HG03575 (cell line): ENCODE results near the gene CCDC154.

Experiments used
- ATAC-seq: cut with Tn5 transposase; IDR thresholded peaks from one replicate; pipeline ENCODE4 v1.9.1; 2021; ENCODE audit not compliant: unreplicated experiment, insufficient number of reproducible peaks, low FRiP score; ENCODE audit errors: extremely low read depth

CCDC154 gene

GRCh38 chr16:1458336-1458976 is 14.1 kb upstream of the CCDC154 start:
- ATAC-seq: no peak

DNA sequence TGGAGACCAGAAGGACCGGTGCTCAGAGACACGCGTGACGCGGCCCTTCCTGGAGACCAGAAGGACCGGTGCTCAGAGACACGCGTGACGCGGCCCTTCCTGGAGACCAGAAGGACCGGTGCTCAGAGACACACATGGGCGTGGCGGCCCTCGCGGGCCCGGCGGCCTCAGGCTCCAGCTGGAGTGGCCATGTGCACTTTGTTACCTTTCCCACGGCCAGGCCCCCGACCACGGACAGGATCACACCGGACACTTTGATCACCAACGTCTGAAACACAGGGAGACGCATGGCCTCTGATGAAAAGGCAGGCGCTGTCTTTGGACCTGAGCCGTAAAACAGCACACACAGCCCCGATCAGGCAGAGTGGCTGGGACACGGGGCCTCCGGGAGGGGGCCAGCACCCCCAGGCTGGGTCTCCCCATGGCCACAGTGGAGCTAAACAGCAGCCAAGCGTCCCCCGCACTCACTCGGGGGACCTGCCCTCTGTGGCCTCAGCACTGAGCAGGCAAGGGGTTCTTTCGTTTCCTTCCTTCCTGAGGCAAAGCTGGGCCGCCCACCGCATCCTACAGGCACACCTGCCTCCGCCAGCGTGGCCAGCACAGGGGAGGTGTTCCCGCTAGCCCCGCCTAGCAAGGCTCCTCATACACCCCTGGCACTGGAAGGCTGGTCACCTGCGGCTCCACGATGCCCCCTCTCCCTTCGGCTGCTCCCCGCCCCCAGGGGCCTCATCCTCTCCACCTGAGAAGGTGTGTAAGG is 13.3 kb upstream of the CCDC154 start:
- no peak for ATAC-seq

- no peak for ATAC-seq
Observed at GRCh38 chr16:1456951-1457350, 12.6 kb upstream of the CCDC154 start.

GRCh38 chr16:1455190-1456171 is 11.1 kb upstream of the CCDC154 start:
- no peak for ATAC-seq

DNA sequence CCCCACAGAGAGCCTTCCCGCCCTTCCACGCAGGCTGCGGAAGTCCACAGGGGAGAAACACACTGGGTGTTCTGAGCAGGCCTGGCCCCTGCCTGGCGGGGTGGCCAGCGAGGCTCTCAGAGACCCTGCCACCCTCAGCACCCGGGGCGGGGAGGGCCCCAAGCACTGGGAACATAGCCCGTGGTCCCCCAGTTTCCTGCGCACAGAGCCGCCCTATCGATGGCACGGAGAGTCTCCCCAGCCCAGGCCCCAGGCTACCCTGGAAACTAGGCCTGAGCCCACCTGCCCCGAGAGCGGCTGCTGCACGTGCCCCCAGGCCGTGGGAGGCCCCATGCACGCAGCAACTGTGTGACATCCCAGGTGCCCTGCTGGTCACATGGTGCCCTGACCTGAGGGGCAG is 10.2 kb upstream of the CCDC154 start:
- no peak for ATAC-seq

DNA sequence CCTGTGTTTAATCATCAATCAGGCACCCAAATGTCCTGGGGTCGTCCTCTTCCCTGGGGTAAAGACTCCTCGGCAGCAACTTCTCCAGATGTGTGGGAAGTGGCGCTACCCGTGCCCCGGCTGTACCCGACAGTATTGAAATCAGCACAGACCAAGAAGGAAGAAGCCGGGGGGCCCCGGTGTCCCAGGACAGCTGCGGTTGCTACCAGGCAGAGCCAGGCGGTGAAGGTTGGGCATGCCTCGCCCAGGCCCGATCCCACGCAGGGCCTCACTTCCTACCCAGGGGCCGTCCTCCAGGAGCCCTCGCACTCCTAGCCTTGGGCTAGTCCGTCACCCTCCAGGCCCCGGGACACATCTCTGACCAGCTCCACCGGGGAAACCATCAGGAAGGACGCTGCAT is 9.0 kb upstream of the CCDC154 start:
- ATAC-seq: no peak

GRCh38 chr16:1452530-1452929 is 8.2 kb upstream of the CCDC154 start:
- ATAC-seq: no peak

GRCh38 chr16:1451702-1452392 is 7.5 kb upstream of the CCDC154 start:
- no peak for ATAC-seq

DNA sequence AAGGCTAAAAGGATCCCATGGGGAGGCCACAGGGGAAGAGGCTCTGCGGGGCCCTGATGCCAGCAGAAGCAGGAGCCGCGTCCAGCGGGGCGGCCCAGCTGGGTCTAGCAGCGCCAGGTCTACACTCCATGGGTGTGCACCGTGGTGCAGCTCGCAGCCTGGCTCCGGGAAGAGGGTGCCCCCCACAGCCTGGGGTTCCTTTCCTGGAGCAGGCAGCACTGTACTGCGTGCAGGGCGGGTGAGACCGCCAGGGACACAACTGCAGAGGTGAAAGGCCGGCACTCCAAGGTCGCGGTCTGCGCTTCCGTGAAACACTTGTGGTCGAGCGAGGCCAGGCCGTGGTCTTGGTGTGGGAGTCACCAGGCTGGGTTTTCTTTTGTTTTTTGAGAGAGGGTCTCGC is 6.5 kb upstream of the CCDC154 start:
- ATAC-seq: no peak

- ATAC-seq: no peak
Observed at GRCh38 chr16:1450218-1450617, 5.9 kb upstream of the CCDC154 start.

GRCh38 chr16:1449201-1449788 is 4.9 kb upstream of the CCDC154 start:
- no peak for ATAC-seq

DNA sequence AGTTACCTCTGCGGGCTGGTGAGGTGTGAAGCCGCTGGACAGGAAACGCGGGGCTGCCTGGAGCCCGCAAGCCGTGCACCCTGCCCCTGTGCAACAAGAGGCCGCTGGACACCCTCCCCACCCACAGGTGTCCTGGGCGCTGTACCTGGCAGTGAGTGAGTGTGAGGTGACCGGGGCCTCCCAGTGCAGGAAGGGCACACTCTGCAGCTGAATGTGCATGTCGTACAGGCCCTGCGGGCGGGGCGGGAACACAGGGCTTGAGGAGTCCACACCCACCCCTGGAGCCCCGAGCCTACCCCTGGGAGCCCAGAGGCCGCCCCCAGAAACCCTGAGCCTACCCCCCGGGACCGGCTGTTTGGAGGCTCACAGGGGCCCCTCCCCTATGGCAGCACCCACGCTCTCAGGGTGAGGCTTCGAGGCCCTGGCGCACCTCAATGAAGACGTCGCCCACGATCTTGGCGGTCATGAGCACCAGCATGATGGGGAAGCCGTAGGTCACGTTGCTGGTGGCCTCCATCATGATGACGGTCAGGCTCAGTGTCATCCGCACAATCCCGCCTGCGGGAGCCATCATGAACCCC is 4.3 kb upstream of the CCDC154 start:
- no peak for ATAC-seq

DNA sequence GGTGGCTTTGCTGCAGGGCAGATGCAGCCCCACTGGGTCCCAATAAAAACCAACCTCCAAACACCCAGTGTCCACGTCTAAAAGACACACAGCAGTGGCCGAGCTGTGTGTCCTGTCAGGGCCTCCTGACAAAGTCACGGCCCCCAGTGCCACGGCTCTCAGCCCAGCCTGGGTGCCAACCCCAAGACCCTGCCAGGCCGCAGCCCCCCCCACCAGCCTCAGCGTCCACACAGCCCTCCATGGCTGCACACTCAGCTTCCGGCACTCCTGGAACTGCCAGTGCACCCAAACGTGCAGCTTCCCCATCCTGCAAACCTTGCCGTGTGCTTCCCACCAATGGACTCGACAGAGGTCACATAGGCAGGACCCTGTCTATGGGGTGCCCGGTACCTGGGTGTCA is 3.6 kb upstream of the CCDC154 start:
- ATAC-seq: no peak

DNA sequence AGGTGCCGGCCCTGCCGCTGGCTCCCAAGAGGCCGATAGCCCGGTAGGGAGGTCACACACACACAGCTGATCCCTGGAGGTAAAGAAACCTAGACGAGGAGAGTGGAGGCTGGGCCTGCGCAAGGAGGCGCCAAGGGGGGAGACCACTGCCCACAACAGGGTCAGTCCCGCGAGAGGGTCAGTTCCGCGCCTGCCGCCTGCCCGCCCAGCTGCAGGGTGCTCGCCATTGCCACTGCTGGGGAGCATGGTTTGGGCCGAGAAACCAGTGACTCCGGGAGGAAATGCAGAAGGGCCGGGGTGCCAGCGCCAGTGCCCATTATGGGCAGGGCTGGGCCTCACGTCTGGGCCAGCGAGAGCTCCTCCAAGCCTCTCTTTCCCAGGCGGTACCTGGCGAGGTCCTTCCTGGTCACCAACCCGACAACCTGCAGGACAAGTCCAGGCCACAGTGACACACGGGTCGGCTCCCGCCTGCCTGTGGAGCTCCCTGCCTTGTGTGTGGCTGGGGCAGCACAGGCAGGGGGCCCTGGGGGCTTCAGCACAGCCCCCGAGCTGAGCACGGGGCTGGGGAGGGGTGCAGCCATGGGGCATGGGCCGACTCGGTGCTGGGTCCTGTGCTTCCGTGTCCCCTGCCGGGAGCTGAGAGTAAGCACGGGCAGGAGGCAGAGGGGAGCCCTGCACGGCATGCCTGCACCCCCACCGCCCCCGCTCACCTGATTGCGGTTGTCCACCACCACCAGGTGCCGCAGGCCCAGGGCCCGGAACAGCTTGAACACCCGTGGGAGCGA is 2.1 kb upstream of the CCDC154 start:
- ATAC-seq: no peak

DNA sequence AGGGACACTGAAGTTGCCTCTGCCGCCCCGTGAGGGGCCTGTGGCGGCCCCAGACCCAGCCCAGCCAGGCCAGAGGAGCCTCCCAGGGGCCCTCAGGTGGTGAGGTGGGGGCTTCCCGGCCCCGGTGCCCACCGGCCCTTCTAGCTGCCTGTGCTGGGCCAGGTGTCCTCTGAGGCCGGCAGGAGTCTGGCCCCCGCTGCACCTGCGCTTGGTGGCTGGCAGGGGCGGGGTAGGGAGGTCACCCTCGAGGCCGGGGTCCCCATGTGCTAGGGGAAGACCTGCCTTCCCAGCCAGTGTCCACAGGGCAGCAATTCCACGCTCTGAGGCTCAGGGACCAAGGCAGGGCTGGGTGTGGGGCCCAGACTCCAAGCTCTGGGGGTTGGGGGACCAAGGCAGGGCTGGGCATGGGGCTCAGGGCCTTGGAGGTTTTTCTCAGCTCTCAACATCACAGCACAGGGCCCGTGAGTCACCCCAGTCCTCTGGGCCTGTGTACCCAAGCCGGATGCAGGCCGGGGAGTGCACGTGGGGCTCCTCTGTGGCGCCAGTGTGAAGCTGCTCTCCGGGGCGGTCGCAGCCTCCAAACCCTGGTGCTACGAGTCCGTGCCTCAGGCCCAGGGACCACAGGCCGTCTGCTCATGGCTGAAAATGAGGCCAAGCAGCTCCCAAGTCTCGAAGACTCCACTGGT is 1.3 kb upstream of the CCDC154 start:
- ATAC-seq: no peak

DNA sequence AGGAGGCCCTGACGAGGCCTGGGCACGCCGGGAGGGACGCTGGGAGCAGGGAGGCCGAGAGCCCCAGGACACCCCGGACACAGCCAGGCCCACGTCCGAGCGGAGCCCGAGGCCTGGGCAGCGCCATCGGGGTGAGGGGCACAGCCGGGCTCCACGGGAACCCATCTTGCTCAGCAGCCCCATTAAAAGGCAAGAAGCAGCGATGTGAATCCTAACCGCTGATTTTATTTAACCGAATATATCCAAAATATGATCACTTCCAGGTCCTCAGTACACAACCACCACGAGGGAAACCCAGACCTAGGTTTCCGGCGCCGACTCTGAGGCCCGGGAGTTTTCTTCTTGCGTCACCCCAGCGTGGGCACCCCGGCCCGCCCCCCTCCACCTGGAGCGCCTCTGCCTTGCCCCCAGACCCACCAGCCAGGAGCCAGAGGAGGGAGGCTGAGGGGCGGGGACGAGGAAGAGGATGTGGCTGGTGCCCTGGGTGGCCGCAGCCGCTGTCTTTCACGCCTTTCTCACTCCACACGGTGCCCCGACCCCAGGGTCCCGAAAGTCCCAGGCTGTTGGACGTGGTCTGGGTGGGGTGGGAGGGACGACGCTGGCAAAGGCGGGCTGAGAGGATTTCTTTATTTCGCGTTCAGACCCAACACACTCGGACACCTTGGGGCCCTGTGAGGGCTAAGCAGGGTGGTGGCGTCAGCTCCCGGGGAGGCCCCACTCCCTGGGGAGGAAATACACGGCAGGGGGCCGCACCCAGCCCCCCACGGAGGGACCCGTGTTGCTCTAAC is 568 bp upstream of the CCDC154 start:
- no peak for ATAC-seq
